Measurements from ENCODE around the gene ITPKC. TPM values are rescaled to one million over a fixed set of nuclear protein-coding genes. Genes with fewer than 3 reads are reported as not detected.

The ITPKC gene
- total and polyA plus RNA-seq, 10 of the 15 experiments (the other 5 are each of a cell fraction or from before 2014, with no cell fraction given) = 0.03 to 6.4 (median 3.5) TPM

DNA sequence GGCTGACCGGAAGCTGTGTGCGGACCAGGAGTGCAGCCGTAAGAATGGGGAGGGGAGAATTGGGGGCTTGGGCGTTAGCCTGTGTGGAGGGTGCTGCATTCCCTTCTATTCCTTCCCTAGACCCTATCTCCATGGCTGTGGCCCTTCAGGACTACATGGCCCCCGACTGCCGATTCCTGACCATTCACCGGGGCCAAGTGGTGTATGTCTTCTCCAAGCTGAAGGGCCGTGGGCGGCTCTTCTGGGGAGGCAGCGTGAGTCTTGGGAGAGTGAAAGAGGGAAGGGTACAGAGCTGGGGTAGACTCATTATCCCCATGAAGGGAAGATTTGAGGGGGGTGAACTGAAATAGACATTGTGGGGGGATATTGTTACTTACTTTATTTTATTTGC, 58.7 kb downstream of the ITPKC start (continued):
- TF ChIP-seq, protein P1, sequence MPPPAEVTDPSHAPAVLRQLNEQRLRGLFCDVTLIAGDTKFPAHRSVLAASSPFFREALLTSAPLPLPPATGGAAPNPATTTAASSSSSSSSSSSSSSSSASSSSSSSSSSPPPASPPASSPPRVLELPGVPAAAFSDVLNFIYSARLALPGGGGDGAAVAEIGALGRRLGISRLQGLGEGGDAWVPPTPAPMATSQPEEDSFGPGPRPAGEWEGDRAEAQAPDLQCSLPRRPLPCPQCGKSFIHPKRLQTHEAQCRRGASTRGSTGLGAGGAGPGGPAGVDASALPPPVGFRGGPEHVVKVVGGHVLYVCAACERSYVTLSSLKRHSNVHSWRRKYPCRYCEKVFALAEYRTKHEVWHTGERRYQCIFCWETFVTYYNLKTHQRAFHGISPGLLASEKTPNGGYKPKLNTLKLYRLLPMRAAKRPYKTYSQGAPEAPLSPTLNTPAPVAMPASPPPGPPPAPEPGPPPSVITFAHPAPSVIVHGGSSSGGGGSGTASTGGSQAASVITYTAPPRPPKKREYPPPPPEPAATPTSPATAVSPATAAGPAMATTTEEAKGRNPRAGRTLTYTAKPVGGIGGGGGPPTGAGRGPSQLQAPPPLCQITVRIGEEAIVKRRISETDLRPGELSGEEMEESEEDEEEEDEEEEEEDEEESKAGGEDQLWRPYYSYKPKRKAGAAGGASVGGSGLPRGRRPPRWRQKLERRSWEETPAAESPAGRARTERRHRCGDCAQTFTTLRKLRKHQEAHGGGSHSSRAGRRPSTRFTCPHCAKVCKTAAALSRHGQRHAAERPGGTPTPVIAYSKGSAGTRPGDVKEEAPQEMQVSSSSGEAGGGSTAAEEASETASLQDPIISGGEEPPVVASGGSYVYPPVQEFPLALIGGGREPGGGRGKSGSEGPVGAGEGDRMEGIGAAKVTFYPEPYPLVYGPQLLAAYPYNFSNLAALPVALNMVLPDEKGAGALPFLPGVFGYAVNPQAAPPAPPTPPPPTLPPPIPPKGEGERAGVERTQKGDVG (CRISPR knock-in tag; IDR thresholded peaks at IDR 0.05) = no peak
- no peak for TF ChIP-seq RB1 (IDR thresholded peaks at IDR 0.05; ENCODE audit: borderline replicate concordance)
- no peak for TF ChIP-seq CBX5 (IDR thresholded peaks at IDR 0.05; ENCODE audit: low read depth)
- TF ChIP-seq, protein P2, sequence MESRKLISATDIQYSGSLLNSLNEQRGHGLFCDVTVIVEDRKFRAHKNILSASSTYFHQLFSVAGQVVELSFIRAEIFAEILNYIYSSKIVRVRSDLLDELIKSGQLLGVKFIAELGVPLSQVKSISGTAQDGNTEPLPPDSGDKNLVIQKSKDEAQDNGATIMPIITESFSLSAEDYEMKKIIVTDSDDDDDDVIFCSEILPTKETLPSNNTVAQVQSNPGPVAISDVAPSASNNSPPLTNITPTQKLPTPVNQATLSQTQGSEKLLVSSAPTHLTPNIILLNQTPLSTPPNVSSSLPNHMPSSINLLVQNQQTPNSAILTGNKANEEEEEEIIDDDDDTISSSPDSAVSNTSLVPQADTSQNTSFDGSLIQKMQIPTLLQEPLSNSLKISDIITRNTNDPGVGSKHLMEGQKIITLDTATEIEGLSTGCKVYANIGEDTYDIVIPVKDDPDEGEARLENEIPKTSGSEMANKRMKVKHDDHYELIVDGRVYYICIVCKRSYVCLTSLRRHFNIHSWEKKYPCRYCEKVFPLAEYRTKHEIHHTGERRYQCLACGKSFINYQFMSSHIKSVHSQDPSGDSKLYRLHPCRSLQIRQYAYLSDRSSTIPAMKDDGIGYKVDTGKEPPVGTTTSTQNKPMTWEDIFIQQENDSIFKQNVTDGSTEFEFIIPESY (IDR thresholded peaks at IDR 0.05) = no peak

GRCh38 chr19:40776364-40776763, 59.5 kb downstream of the ITPKC start:
- CTCF ChIA-PET = interaction anchor here (1.2 to 4.6 kb wide), 6 partner anchors 16 to 113 kb away, joined by 3 to 72 read pairs (median 8); partner anchors contain the start of genes ACTMAP, COQ8B, EGLN2 and ITPKC
- Histone ChIP-seq H3K4me3 (no peak overlapping the region), H3K4me1 (ENCODE audit: control insufficient read depth, insufficient read depth, low read length) (peaks cover 38% of the 10 kb centered on the region), H3K79me2 (ENCODE audit: control insufficient read depth, insufficient read depth, low read length) (peaks cover 11% of the 10 kb centered on the region), H4K20me1 (ENCODE audit: control insufficient read depth, insufficient read depth) (no peaks in the 10 kb centered on the region), H2AFZ (ENCODE audit: control insufficient read depth, low read depth, low read length) (no peak overlapping the region), H3K27ac (ENCODE audit: control insufficient read depth, insufficient read depth) (peak overlapping the region; percentile 71), H3K9me3 (replicated peaks; ENCODE audit: control insufficient read depth, insufficient read depth, low read length) (no peaks in the 10 kb centered on the region; the same call in 2 of the 3 replicates), H3K4me2 (ENCODE audit: control insufficient read depth, insufficient read depth) (peak overlapping the region; percentile 84), H3K36me3 (ENCODE audit: control insufficient read depth in 2 of 2, insufficient read depth in 2 of 2, low read length in 1 of 2) (no peaks in the 10 kb centered on the region), H3K27me3 (replicated peaks in 1 of 2; ENCODE audit: control insufficient read depth in 2 of 2, insufficient read depth in 2 of 2, low read length in 1 of 2) (no peaks in the 10 kb centered on the region), H3K9ac (ENCODE audit: control insufficient read depth, insufficient read depth, low read length) (peak overlapping the region; percentile 36; the same call in 1 of the 2 replicates)
- RAD21 ChIA-PET (ENCODE audit: unreplicated experiment) = interaction anchor here (1.3 to 7.6 kb wide), 6 partner anchors 21 to 113 kb away, joined by 3 to 291 read pairs (median 27); partner anchors contain the start of genes ACTMAP, EGLN2 and SNRPA
- 83% methylated on average over 7 of the region's 7 CpGs for WGBS (ENCODE audit: insufficient coverage, insufficient replicate concordance, low lambda C conversion rate, missing lambda C conversion rate)
- DNase-seq (ENCODE audit: low read depth, low spot score) (no peak), FAIRE-seq (no peak), ATAC-seq (no peak)
- POLR2A ChIA-PET = interaction anchor here (0.9 to 8.1 kb wide), 7 partner anchors 16 to 60 kb away, joined by 3 to 331 read pairs (median 23); partner anchors contain the start of genes ACTMAP, COQ8B, EGLN2 and ITPKC
- TF ChIP-seq CREB1 (IDR thresholded peaks at IDR 0.05; ENCODE audit: low read depth) (no peak), TCF3 (IDR thresholded peaks at IDR 0.05; ENCODE audit: borderline replicate concordance, insufficient read depth, low read depth, low read length) (no peak), HDGF (IDR thresholded peaks at IDR 0.05) (no peak), ZSCAN29 (IDR thresholded peaks at IDR 0.05) (no peak), JUND (IDR thresholded peaks at IDR 0.05; ENCODE audit: low read depth, low read length) (no peak), CREM (IDR thresholded peaks at IDR 0.05; ENCODE audit: low read depth) (no peak), ZNF24 (IDR thresholded peaks at IDR 0.05) (no peak)
- BruUV-seq (replicated peaks) = no TSS peak
- SMC1A ChIA-PET (ENCODE audit: uncharacterized antibody, unreplicated experiment) = interaction anchor here (0.6 to 11.2 kb wide), 9 partner anchors 15 to 674 kb away, joined by 3 to 256 read pairs (median 12); partner anchors contain the start of genes ACTMAP, COQ8B, EGLN2 and ITPKC
- in situ Hi-C loops (cut with MboI) (no loop called here), intact Hi-C loops (cut with micrococcal nuclease; ENCODE audit: unreplicated experiment) (no loop called here)

Data from GM12878 (cell line).